Measurements from ENCODE around the gene HDLBP.

The HDLBP gene

DNA sequence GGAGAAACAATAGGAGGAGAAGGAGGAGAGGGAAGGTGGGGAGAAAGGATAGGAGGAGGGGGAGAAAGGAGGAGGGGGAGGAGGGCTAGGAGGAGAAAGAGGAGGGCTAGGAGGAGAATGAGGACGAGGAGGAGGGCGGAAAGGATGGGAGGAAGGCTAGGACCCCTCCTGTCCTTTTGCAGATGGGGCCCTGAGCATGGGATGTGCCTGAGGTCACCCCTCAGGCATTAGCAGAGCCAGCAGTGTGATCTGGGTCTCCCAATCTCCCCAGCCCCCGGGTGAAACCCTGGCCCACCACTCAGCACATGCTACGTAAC, 127.6 kb downstream of the HDLBP start:
- TF ChIP-seq CTCF (IDR thresholded peaks at IDR 0.05; ENCODE audit: borderline replicate concordance, insufficient read depth, low read depth, low read length): no peak

GRCh38 chr2:241187101-241187917, 128.2 kb downstream of the HDLBP start:
- H3K4me3 ChIP-seq (ENCODE audit: low read depth, low read length): no peak overlapping the region
- no peak for TF ChIP-seq CTCF (IDR thresholded peaks at IDR 0.05; ENCODE audit: borderline replicate concordance, insufficient read depth, low read depth, low read length)

More for the DNA sequence above, 127.6 kb downstream of the HDLBP start:
- no peak overlapping the region for H3K4me3 ChIP-seq (ENCODE audit: low read depth, low read length)

GRCh38 chr2:241185961-241186360, 129.5 kb downstream of the HDLBP start:
- no peak for TF ChIP-seq CTCF (IDR thresholded peaks at IDR 0.05; ENCODE audit: borderline replicate concordance, insufficient read depth, low read depth, low read length)
- no peak overlapping the region for H3K4me3 ChIP-seq (ENCODE audit: low read depth, low read length)

- no peak overlapping the region for H3K4me3 ChIP-seq (ENCODE audit: low read depth, low read length)
- TF ChIP-seq CTCF (IDR thresholded peaks at IDR 0.05; ENCODE audit: borderline replicate concordance, insufficient read depth, low read depth, low read length): no peak
Observed at GRCh38 chr2:241184901-241185300, 130.6 kb downstream of the HDLBP start.

DNA sequence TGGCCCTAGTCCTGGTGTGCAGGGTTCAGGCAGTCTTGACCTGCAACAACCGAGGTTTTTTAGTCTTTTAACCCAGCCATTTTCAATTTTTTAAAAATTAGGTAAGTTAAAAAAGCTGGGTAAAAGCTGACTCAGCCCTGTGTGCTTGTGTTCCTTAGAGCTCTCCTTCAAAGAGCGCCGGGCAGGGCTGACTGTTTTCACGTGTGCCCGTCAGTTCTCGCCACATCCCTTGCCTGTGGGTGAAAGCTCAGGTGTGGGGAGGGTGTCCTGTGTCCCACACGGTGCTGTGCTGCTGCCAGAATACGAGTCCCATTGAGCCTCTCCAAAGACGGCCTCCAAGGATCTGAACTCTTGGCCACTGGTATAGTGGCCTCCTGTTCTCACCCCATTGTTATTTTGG, 132.3 kb downstream of the HDLBP start:
- no peak overlapping the region for H3K4me3 ChIP-seq (ENCODE audit: low read depth, low read length)
- TF ChIP-seq CTCF (IDR thresholded peaks at IDR 0.05; ENCODE audit: borderline replicate concordance, insufficient read depth, low read depth, low read length): no peak

- TF ChIP-seq CTCF (IDR thresholded peaks at IDR 0.05; ENCODE audit: borderline replicate concordance, insufficient read depth, low read depth, low read length): no peak
- no peak overlapping the region for H3K4me3 ChIP-seq (ENCODE audit: low read depth, low read length)
Observed at GRCh38 chr2:241182531-241183133, 132.8 kb downstream of the HDLBP start.

GRCh38 chr2:241182126-241182525, 133.3 kb downstream of the HDLBP start:
- no peak for TF ChIP-seq CTCF (IDR thresholded peaks at IDR 0.05; ENCODE audit: borderline replicate concordance, insufficient read depth, low read depth, low read length)

More at GRCh38 chr2:241182126-241182525, 133.3 kb downstream of the HDLBP start:
- H3K4me3 ChIP-seq (ENCODE audit: low read depth, low read length): no peak overlapping the region
